Trophoblast cell (in vitro differentiated cells and primary cell): ENCODE data around the gene SUPT7L.

Experiments
- DNase-seq, 2 donors: peaks; one replicate each; pipeline ENCODE4 v3.0.0-alpha.2; 2016
- H2AFZ ChIP-seq: 2 replicates; pipeline ENCODE4 v1.6.1; 2013; ENCODE audit warnings: low read length, moderate library complexity, mild to moderate bottlenecking; ENCODE audit not compliant: insufficient read depth, poor library complexity
- H2AK5ac ChIP-seq: 2 replicates; pipeline ENCODE4 v1.6.1; 2013; ENCODE audit warnings: mild to moderate bottlenecking, low read length
- H2BK120ac ChIP-seq: 2 replicates; pipeline ENCODE4 v1.6.1; 2013; ENCODE audit warnings: low read length, mild to moderate bottlenecking, moderate library complexity; ENCODE audit not compliant: insufficient read depth, poor library complexity
- H2BK12ac ChIP-seq: 2 replicates; pipeline ENCODE4 v1.6.1; 2013; ENCODE audit warnings: mild to moderate bottlenecking, low read length, moderate library complexity
- H2BK5ac ChIP-seq: 2 replicates; pipeline ENCODE4 v1.6.1; 2013; ENCODE audit warnings: low read length, low read depth, moderate library complexity, mild to moderate bottlenecking; ENCODE audit not compliant: poor library complexity
- H3K14ac ChIP-seq: 2 replicates; pipeline ENCODE4 v1.6.1; 2013; ENCODE audit warnings: mild to moderate bottlenecking, low read length
- H3K18ac ChIP-seq: 2 replicates; pipeline ENCODE4 v1.6.1; 2013; ENCODE audit warnings: mild to moderate bottlenecking, low read length
- H3K23ac ChIP-seq: 2 replicates; pipeline ENCODE4 v1.6.1; 2013; ENCODE audit warnings: low read length
- H3K27ac ChIP-seq: 2 replicates; pipeline ENCODE4 v1.5.1; 2013; ENCODE audit warnings: low read depth, mild to moderate bottlenecking, inconsistent platforms, low read length, moderate library complexity
- H3K27me3 ChIP-seq: 2 replicates; pipeline ENCODE4 v1.6.1; 2013; ENCODE audit warnings: inconsistent platforms, mild to moderate bottlenecking, low read length, moderate library complexity; ENCODE audit not compliant: insufficient read depth
- H3K36me3 ChIP-seq, 2 experiments: 1 replicate in 1 of 2; 2 replicates in 1 of 2; pipeline ENCODE4 v1.6.1; 2013; ENCODE audit warnings: low read length in 2 of 2, mild to moderate bottlenecking in 2 of 2, moderate library complexity in 1 of 2; ENCODE audit not compliant: insufficient read depth in 2 of 2, control insufficient read depth in 1 of 2
- H3K4ac ChIP-seq: 2 replicates; pipeline ENCODE4 v1.6.1; 2013; ENCODE audit warnings: low read depth, mild to moderate bottlenecking, low read length, moderate library complexity
- H3K4me1 ChIP-seq, 2 experiments: 1 replicate in 1 of 2; 2 replicates in 1 of 2; pipeline ENCODE4 v1.6.1; 2013; ENCODE audit warnings: low read length in 2 of 2, mild to moderate bottlenecking in 2 of 2, moderate library complexity in 1 of 2; ENCODE audit not compliant: insufficient read depth in 2 of 2, control insufficient read depth in 1 of 2
- H3K4me2 ChIP-seq: 2 replicates; pipeline ENCODE4 v1.6.1; 2013; ENCODE audit warnings: inconsistent platforms, mild to moderate bottlenecking, low read length, moderate library complexity
- H3K4me3 ChIP-seq: 2 replicates; pipeline ENCODE4 v1.5.1; 2013; ENCODE audit warnings: mild to moderate bottlenecking, low read depth, low read length, inconsistent platforms
- H3K79me1 ChIP-seq: one replicate; pipeline ENCODE4 v1.6.1; 2013; ENCODE audit warnings: low read length
- H3K79me2 ChIP-seq: 2 replicates; pipeline ENCODE4 v1.6.1; 2013; ENCODE audit warnings: low read length, mild to moderate bottlenecking; ENCODE audit not compliant: control insufficient read depth, insufficient read depth, poor library complexity
- H3K9ac ChIP-seq: 2 replicates; pipeline ENCODE4 v1.6.1; 2013; ENCODE audit warnings: mild to moderate bottlenecking, low read length
- H3K9me3 ChIP-seq: 2 replicates; pipeline ENCODE4 v1.6.1; 2013; ENCODE audit warnings: low read depth, mild to moderate bottlenecking, control low read depth, inconsistent platforms, low read length; ENCODE audit not compliant: insufficient read depth
- H4K12ac ChIP-seq: 2 replicates; pipeline ENCODE4 v1.6.1; 2013; ENCODE audit warnings: low read depth, mild to moderate bottlenecking, low read length, moderate library complexity
- H4K8ac ChIP-seq: 2 replicates; pipeline ENCODE4 v1.6.1; 2013; ENCODE audit warnings: low read depth, mild to moderate bottlenecking, low read length, moderate library complexity
- H4K91ac ChIP-seq: one replicate; pipeline ENCODE4 v1.6.1; 2013; ENCODE audit warnings: low read depth, mild to moderate bottlenecking, low read length, moderate library complexity
- WGBS: extraction: QIAGEN DNeasy Blood & Tissue Kit; methylation state at CpG from one replicate; pipeline ENCODE4 v1.1.7; 2013; ENCODE audit warnings: missing lambda C conversion rate; ENCODE audit not compliant: insufficient read length, insufficient coverage; ENCODE audit errors: extremely low coverage; 5-methylcytosine and 5-hydroxymethylcytosine counted together

Gene SUPT7L

DNA sequence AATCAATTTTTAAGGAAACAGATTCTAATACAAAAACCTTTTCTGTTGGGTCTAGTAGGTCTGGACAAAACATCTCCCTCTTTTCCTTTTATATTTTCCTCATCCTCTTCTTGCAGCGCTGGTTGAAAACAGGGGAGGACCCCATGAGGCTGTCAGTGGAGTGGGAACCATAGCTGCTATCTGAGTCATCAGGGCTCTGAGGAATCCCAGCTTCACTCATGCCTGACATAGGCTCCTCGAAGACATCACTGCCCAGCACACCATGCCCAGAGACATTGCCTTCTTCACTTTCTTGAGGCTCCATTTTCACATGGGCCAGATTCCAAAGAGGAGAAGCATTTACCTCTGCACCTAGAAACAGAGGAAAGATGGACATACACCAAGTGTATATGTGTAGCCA, 10.0 kb downstream of the SUPT7L start:
- H3K14ac ChIP-seq = no peak overlapping the region
- DNase-seq = peak; percentile 12 to 31
- H2BK120ac ChIP-seq = no peak overlapping the region
- peaks cover 26 to 51% of the 10 kb centered on the region in 2 experiments for H3K36me3 ChIP-seq
- H3K27ac ChIP-seq = no peak overlapping the region
- no peaks in the 10 kb centered on the region for H3K79me2 ChIP-seq
- H3K18ac ChIP-seq = no peak overlapping the region
- no peaks in the 10 kb centered on the region for H3K9me3 ChIP-seq
- no peak overlapping the region for H4K8ac ChIP-seq
- no peak overlapping the region for H3K4me3 ChIP-seq
- H4K91ac ChIP-seq = no peak overlapping the region
- no peak overlapping the region for H3K4ac ChIP-seq
- no peaks in the 10 kb centered on the region for H3K27me3 ChIP-seq
- no peak overlapping the region for H4K12ac ChIP-seq
- H2AK5ac ChIP-seq = no peak overlapping the region
- WGBS = no CpG with 5 or more reads among the region's 2 CpGs
- H3K79me1 ChIP-seq = no peaks in the 10 kb centered on the region
- H2AFZ ChIP-seq = no peak overlapping the region
- no peak overlapping the region for H3K23ac ChIP-seq
- H3K4me1 ChIP-seq = no peaks in the 10 kb centered on the region
- H2BK12ac ChIP-seq = no peak overlapping the region
- no peak overlapping the region for H2BK5ac ChIP-seq
- H3K9ac ChIP-seq = no peak overlapping the region
- no peak overlapping the region for H3K4me2 ChIP-seq

DNA sequence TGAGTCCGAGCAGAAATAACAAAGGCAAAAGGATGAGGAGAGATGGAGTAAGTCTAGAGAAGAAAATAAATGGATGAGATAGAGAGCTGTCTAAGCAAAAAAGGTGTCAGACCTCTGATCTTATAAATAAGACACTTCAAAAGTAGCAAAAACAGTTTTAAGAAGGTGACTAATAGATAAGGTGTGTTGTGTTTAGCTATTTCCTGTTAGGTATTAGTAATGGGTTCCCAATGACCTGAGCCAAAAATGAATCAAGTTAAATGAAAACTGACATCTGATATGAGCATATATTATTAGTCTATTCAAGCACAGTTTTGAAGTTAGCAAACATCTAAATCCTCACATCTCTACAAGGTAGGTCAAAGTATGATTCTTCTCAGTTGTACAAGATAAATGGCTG, 10.6 kb downstream of the SUPT7L start:
- H2BK120ac ChIP-seq = no peak overlapping the region
- no peak overlapping the region for H3K27ac ChIP-seq
- no peak overlapping the region for H4K91ac ChIP-seq
- H3K9me3 ChIP-seq = no peaks in the 10 kb centered on the region
- no peak overlapping the region for H2AFZ ChIP-seq
- no peak overlapping the region for H4K8ac ChIP-seq
- H3K14ac ChIP-seq = no peak overlapping the region
- no peak overlapping the region for H3K18ac ChIP-seq
- no peak overlapping the region for H2BK12ac ChIP-seq
- H3K23ac ChIP-seq = no peak overlapping the region
- no peaks in the 10 kb centered on the region for H3K79me2 ChIP-seq
- no peak overlapping the region for H3K9ac ChIP-seq
- no peak overlapping the region for H3K4me2 ChIP-seq
- H3K27me3 ChIP-seq = no peaks in the 10 kb centered on the region
- H3K36me3 ChIP-seq = peaks cover 29 to 56% of the 10 kb centered on the region in 2 experiments
- H4K12ac ChIP-seq = no peak overlapping the region
- no peak overlapping the region for H2AK5ac ChIP-seq
- H3K4me1 ChIP-seq = no peaks in the 10 kb centered on the region
- no CpG with 5 or more reads among the region's 1 CpG for WGBS
- H2BK5ac ChIP-seq = no peak overlapping the region
- DNase-seq = peak in 1 of 2 donors; percentile 19
- no peaks in the 10 kb centered on the region for H3K79me1 ChIP-seq
- no peak overlapping the region for H3K4ac ChIP-seq
- no peak overlapping the region for H3K4me3 ChIP-seq

DNA sequence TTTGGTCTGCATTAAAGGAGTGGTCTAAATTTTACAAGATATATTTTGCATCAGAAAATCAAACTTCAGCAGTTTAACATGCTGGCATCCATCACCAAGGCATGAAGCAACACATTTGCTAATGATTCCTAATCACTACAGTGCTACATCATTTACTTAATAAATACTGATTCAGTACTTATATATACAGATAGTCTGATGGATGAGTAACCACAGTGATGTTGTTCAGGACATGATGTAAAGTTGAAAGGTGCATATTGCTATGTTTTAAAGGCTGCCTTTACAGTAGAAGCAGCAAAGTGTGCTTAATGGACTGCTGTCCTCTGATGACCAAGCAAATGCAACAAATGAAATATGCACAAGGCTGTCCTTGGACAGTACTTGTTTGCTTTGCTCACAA, 11.1 kb downstream of the SUPT7L start:
- H3K14ac ChIP-seq = no peak overlapping the region
- H4K8ac ChIP-seq = no peak overlapping the region
- no peak overlapping the region for H2AK5ac ChIP-seq
- DNase-seq = peak in 1 of 2 donors; percentile 16
- no peak overlapping the region for H2BK12ac ChIP-seq
- no peaks in the 10 kb centered on the region for H3K27me3 ChIP-seq
- no peaks in the 10 kb centered on the region for H3K4me1 ChIP-seq
- H2BK5ac ChIP-seq = no peak overlapping the region
- H3K4me2 ChIP-seq = no peak overlapping the region
- H3K79me2 ChIP-seq = no peaks in the 10 kb centered on the region
- H3K79me1 ChIP-seq = no peaks in the 10 kb centered on the region
- H2AFZ ChIP-seq = no peak overlapping the region
- no peak overlapping the region for H3K4me3 ChIP-seq
- H3K36me3 ChIP-seq = peaks cover 28 to 55% of the 10 kb centered on the region in 2 experiments
- H3K23ac ChIP-seq = no peak overlapping the region
- H3K18ac ChIP-seq = no peak overlapping the region
- H3K9me3 ChIP-seq = no peaks in the 10 kb centered on the region
- H3K27ac ChIP-seq = no peak overlapping the region
- H3K4ac ChIP-seq = no peak overlapping the region
- H4K91ac ChIP-seq = no peak overlapping the region
- no peak overlapping the region for H2BK120ac ChIP-seq
- no peak overlapping the region for H4K12ac ChIP-seq
- no peak overlapping the region for H3K9ac ChIP-seq

DNA sequence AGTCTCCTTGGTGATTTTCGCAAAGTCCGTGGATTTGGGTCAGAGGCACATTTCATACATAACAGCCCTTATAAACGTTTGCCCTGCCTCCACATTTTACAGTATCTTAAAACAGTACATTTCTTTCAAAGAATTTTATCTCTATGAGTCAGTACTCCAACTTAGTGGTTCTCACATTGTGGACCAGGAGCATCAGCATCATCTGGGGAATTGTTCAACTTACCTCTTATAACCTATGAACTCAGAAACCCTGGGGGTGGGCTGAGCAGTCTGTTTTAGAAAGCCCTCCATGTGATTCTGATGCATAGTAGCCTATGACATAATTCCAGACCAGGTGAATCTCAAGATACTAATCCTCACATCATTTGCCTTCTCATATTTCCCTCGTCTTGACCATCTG, 12.4 kb downstream of the SUPT7L start:
- WGBS = no CpG with 5 or more reads among the region's 4 CpGs
- no peak overlapping the region for H3K4me3 ChIP-seq

More for the DNA sequence above, 12.4 kb downstream of the SUPT7L start:
- H2BK120ac ChIP-seq = no peak overlapping the region
- no peak overlapping the region for H3K4ac ChIP-seq
- H3K9me3 ChIP-seq = no peaks in the 10 kb centered on the region
- H3K9ac ChIP-seq = no peak overlapping the region
- H4K8ac ChIP-seq = no peak overlapping the region
- no peaks in the 10 kb centered on the region for H3K4me1 ChIP-seq
- H3K27me3 ChIP-seq = no peaks in the 10 kb centered on the region
- no peak overlapping the region for H4K12ac ChIP-seq
- no peak overlapping the region for H2BK12ac ChIP-seq
- H3K79me2 ChIP-seq = no peaks in the 10 kb centered on the region
- H2BK5ac ChIP-seq = no peak overlapping the region
- H3K4me2 ChIP-seq = no peak overlapping the region
- H3K79me1 ChIP-seq = no peaks in the 10 kb centered on the region
- H4K91ac ChIP-seq = no peak overlapping the region
- no peak overlapping the region for H2AK5ac ChIP-seq
- no peak overlapping the region for H3K27ac ChIP-seq
- H2AFZ ChIP-seq = no peak overlapping the region
- H3K14ac ChIP-seq = no peak overlapping the region
- DNase-seq = peak; percentile 88
- H3K18ac ChIP-seq = no peak overlapping the region
- peaks cover 25 to 49% of the 10 kb centered on the region in 2 experiments for H3K36me3 ChIP-seq
- no peak overlapping the region for H3K23ac ChIP-seq
